ENCODE measurements around the gene KLHDC4.
"Not testable (repeated sequence)": the region's sequence is repeated elsewhere in the genome, so short reads cannot be mapped to it uniquely, and the experiment has no call there.

Gene KLHDC4

DNA sequence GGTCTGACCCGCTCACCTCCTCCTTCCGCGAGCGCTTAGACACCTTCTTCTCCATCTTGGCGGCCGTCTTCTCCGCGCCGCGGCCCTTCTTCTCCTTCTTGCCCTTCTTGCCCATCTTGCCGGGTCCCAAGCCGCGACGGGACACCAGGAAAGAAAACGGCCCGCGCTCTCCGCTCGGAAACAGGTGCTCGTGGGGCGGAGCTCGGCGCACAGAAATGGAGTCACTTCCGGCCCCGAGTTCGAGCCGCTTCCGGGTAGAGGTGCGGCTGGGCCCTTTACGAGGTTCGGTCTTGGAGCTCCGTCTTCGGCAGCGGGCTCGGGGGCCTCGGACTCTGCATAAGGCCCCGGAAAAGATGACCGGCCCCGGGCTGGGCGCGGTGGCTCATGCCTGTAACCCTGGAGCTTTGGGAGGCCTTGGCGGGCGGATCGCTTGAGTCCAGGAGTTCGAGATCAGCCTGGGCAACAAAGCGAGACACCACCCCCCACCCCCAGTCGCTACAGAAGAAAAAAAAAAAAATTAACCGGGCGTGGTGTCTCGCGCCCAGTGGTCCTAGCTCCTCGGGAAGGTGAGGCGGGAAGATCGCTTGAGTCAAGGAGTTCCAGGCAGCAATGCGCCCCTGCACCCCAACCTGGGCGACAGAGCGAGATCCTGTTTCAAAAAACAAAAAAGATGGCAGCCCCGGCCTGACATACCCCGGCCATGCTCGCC lies at the start of gene KLHDC4:
TSS of gene KLHDC4 (minus strand) at position 211 of the 709 bp plus-strand sequence. CDS start at position 115, 96 bp downstream.
- peak; percentile 81 for DNase-seq (ENCODE audit: low read depth)

DNA sequence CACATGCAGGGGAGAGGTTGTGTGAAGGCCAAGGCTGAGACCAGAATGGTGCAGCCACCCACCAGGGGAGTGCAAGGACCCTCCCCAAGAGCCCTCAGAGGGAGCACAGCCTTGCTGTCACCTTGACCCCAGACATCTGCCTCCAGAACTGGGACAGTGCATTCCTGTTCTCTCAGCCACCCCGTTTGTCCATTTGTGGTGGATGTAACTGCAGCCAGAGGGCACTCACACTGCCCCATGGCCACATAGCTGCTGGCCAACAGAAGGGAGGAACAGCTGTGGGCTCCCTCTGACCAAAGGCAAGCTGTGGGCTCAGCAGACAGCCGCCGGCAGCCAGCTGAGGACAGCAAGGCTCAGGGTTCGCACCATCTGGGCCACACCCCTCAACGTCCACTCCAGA lies 49.8 kb upstream of the KLHDC4 start:
- no peak for DNase-seq (ENCODE audit: low read depth)

DNA sequence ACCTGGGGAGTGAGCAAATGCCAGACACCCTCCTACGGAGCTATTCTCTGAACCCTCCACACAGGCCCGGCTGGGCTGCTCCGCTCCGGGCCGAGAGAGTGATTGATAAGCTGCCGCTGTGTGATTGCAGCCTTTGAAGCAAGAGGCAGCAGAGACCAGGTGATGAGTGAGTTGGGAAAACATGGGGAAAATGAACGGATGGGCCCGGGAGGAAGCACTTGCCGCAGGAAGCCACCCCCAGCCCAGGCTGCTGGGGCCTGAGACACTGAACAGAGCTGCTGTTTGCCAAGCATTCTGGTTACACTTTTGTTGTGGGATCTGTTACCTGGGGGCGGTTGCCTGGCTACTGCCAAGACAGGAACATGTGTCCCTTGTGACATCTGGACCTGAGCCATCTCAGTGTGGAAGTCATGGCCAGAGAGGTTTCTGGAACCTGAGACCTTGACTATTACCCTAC lies 46.4 kb upstream of the KLHDC4 start:
- no peak for DNase-seq (ENCODE audit: low read depth)

DNA sequence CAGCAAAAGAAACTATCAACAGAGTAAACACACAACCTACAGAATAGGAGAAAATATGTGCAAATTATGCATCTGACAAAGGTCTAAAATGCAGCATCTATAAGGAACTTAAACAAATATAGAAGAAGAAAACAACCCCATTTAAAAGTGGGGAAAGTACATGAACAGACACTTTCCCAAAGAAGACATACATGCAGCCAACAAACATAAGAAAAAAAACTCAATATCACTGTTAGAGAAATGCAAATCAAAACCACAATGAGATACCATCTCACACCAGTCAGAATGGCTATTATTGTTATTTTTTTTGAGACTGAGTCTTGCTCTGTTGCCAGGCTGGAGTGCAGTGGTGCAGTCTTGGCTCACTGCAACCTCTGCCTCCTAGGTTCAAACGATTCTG lies 45.7 kb upstream of the KLHDC4 start:
- DNase-seq (ENCODE audit: low read depth), result not testable (repeated sequence)

DNA sequence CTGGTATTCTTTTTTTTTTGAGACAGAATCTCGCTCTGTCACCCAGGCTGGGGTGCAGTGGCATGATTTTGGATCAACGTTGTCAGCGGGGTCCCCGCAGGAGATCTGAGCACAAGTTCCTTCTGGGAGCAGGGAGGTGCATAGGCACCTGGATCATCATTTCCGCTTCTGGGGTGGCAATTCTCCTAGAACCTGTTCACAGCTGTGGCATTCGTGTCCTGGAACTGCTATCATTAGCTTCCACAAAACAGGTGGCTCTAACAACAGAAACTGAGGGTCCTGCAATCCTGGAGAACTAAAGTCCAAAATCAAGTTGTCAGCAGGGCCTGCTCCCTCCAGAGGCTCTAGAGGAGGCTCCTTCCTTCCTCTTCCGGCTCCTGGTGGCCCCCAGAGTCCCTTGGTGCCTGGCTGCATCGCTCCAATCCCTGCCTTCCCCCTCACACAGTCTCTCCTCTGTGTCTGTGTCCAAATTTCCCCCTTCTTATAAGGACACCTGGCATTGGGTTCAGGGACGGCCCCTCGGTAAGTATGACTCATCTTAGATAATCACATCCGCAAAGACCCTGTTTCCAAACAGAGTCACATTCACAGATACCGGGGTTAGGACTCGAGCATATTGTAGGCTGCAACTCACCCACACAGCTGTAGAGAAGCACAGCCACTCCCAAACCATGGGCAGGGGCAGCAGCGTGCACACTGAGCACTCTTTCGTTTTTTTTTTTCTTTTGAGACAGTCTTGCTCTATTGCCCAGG lies 43.5 kb upstream of the KLHDC4 start:
- DNase-seq (ENCODE audit: low read depth), result no peak

DNA sequence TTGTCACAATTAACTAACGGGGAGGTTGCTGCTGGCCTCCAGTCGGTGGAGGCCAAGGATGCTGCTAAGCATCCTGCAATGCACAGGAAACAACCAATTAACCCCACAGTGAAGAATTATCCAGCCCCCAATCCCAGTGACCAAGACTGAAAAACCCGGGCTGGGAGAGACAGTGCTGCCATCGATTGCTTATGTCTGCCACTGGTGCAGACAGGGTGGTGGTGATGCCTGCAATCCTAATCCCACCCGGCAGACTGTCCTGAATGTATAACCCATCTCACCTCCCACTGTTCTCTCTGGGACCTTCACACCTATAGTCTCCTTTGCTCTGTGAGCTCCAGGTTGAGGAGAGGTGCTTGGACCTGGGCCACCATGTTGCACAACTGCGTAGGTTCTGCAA lies 42.3 kb upstream of the KLHDC4 start:
- no peak for DNase-seq (ENCODE audit: low read depth)

DNA sequence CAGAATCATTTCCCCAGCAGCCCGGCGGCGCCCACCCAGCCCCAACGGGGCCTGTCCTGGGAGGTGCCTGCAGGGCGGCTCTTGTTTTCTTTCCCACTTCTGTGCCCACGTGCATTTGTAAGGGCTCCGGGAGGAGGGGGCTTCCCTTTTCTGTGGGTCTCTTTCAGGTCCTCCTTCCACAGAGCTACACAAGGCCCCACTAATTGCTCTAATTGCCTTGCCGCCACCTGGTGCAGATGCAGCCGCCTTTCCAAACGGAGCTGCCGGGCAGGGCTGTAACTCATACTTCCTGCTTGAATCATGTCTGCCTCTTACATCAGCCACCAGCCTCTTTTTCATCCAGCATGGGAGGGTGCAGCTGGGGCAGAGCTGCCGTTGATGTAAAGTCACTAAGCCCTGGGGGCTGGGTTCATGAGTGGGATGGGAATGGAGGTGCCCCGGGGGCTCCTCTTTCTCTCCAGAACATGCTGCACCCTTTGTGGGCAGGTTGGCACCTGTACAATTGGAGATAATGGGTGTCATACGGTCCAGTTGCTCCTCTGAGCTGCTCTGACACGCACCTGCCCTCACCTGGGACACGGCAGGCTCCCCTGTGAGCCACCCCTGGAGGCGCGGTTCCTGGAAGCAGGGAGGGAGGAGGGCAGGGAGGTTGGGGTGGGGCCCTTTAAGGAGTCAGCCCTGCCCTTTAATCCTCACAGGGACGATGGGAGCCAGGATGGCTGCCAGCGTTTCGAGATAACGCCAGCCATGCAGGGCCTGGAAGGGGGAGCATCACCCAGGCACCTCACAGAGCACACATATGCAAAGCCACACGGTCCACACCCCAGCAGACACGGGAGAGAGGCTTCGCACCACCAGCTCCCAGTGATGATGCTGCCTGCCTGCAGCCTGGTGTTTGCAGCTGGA lies 41.1 kb upstream of the KLHDC4 start:
- no peak for DNase-seq (ENCODE audit: low read depth)

DNA sequence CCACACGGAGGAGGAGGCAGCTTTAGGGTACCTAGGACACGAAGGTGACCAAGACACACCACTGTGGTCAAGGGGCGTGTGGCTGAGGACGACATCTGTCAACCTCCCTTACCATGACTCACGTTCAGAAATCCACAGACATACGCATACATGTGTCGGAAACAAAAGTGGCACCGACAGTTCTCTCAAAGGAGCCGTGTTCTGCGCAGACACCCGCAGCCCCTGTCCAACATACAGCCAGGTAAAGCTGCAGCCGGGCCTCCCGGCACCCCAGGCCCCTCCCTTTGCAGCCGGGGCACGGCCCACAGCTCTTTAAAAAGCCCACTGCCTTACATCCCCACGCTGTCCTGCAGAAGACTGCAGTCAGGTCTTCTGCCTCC lies 40.5 kb upstream of the KLHDC4 start:
- no peak for DNase-seq (ENCODE audit: low read depth)

DNA sequence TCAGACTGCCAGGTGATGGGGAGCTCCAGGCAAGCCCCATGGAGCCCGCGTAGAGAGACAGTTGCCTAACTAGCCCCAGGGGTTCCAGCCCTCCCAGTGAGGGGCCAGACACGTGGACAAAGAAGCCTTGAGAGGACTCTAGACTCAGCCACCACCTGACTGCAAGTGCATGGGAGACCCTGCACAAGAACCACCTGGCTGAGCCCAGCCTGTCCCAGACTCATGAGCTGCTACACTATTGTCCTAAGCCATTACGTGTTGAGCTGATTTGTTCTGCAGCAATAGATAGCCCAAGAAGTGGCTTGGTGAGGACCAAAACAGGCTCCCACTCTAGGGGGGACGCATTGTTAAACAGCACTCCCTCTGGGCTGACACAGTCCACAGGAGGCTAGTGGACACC lies 37.6 kb upstream of the KLHDC4 start:
- no peak for DNase-seq (ENCODE audit: low read depth)

DNA sequence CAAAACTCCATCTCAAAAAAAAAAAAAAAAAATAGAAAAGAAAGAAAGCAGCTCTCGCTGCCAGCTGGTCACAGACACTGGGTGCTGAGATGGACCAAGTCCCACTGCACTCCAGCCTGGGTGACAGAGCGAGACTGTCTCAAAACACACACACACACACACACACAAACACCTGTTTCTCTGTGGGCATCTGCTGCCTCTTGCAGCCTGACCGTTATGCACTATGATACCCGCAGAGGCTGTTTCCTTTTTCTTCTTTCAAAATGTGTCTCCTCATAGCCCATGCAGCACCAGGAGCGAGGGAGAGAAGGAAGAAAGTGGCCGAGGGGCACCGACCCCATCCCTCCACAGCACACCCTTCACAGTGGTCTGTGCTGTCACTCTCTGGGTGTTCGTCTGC lies 36.9 kb upstream of the KLHDC4 start:
- no peak for DNase-seq (ENCODE audit: low read depth)

DNA sequence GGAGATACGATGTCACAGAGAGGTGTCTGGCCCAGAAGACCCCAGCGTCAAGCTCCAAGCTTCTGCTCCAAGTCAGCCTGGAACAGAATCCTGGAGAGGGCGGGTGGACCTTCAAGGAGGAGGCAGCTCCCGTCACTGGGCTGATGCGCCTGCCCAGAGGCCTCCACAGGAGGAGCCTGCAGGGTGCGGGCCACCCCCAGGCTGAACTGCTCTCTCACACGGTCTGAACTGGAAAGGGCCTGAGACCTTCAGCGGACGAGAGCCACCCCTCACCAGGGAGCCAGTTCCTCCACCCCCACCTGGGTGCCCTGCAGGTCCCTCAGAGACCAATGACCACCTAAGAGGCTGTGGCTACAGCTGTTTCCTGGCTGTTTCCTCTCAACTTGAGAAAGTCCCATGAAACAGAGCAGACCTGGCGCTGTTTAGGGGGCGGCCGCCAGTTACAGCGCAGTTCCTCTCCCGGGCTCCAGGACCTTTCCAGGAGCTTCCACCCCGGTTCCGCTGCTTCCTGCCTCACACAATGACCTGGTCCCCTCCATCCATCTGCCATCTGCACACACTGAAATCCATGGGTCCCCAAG lies 36.0 kb upstream of the KLHDC4 start:
- DNase-seq (ENCODE audit: low read depth), result no peak

DNA sequence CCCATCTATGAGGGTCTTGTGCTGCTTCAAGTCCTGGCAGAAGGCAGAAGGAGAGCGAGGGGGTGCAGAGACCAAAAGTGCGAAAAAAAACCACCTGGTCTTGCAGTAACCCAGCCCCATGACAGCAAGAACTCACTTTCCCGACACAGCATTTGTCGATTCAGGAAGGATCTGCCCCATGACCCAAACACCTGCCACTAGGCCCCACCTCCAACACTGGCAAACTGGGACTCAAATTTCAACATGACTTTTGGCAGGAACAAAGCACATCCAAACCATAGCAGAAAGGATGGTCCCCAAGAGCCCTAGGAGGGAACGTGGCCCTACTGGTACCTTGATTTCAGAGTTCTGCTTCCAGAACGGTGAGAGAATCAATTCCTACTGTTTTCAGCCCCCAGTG lies 34.7 kb upstream of the KLHDC4 start:
- DNase-seq (ENCODE audit: low read depth), result no peak

DNA sequence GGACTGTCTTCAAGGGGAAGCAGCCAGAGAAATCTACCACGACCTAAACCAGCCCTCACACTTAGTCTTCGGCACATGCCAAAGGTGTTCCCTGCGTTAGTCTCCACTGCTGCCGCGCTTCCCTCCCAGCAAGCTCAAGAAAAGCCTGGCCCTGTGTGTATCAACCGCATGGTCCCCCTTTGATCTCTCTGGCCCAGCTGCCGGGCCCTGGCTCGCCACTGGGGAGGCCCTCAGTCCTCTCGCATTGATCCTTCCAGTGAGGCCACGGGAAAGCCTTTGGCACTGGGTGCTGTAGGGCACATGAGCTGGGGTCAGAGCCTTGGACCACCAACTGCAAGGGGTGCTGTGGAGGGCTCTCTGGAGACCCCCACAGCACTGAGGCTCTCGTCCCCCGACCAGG lies 29.6 kb upstream of the KLHDC4 start:
- DNase-seq (ENCODE audit: low read depth), result no peak

DNA sequence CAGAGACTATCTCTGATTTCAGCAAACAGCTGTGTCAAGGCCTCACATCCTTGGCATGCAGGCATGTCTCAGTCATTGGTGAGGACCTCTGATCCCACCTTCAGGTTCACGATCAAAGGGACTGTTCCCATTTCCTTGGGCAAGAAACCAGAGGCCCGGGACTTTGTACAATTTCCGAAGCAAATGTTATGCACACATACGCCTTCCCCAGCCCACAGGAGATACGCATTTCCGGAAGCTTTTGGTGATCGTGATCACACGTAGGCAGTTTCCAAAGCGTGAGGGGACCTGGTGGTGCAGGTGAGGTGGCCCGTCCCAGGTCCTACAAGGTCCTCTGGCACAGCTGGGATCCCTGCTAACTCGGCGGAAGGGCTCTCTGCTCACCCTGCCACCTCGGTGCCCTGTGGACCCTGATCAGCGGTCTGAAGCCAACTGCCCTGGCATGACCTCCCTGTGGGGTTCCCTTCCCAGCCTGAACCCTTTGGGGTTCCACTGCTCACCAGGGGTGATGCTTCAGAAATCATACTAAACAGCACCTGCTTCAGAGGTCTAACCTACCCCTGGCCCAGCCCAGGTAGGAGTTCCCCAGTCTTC lies 28.8 kb upstream of the KLHDC4 start:
- DNase-seq (ENCODE audit: low read depth), result no peak

DNA sequence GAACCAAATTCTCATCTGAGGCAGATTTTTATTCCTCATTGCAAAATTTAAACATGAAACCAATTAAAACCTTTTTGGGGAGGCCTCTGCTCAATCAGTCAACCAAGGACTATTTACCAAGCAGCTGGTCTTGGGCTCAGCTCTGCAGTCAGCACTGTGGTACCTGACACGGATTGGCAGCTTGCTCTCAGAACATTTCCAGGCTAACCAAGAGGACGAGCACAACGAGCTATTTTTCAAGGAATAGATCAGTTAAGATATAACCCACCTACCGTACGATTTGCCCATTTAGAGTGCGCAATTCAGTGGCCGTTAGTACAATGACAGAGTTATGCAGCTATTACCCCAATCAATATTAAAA lies 26.4 kb upstream of the KLHDC4 start:
- DNase-seq (ENCODE audit: low read depth), result no peak

DNA sequence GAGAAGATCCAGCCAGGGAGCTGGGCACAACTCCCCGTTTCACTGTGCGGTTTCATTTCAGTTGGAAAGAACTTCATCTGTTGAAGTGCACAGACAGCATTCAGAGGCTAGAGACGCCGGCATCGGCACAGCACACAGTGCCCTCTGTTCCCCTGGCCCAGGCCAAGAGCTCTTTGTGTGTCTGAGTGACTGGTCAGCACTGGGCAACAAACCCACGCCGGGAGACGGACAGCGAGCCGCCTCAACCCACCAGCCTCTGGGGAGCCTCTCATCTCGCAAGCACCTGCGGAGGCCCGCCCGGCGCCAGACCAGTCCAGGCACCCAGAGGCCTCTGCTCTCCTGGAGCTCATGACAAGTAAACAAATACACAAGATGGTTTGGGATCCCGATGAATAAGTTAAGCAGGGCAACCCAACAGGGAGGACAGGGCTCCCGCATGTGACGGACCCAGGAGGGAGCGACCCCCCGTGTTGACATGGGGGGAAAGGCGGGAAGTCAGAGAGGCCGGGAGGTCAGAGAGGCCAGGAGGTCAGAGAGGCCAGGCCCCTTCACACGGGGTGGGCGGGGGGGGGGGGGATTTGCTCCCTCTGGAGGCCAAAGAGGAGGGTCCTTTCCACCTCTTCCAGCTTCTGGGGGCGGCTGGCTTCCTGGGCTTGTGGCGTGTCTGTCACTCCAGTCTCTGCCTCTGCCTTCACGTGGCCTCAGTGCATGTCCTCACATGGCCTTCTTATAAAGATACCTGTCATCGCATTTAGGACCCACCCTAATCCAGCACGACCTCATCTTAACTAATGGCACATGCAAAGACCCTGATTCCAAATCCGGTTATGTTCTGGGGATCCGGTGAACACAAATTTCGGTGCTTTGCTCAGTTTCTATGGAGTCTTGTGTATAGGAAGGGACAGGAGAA lies 25.8 kb upstream of the KLHDC4 start:
- DNase-seq (ENCODE audit: low read depth), result no peak

DNA sequence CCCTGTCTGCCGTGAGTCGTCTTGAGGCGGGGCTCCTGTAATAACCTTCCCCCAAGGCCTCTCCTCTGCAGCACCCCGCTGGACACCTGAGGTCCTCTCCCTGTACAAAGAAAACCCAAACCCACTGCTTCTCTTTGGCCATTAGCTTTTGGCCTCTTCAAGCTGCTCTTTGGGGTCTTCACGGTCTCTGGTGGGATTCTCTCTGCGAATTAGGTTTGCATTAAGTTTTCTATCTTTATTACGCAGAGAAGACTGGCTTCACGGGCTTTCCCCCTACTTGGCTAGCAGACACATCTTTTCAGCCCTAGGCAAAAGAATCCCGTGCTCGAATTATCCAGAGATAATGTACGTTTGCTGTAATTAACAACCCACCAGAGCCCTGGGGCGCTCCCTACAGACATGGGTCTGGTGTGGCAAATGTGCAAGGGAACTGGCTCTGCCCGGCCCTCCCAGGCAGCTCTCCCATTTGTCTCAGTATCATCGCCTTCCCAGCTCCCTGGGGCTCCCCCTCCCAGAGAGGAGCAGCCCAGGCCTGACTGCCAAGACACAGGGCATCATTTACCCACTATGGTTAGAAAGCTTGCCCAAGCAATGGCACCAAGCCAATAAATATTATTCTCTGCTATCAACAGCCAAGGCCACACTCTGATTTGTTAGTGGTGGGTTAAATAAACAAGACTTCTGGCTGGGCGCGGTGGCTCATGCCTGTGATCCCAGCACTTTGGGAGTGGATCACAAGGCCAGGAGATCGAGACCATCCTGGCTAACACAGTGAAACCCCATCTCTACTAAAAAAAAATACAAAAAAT lies 24.7 kb upstream of the KLHDC4 start:
- DNase-seq (ENCODE audit: low read depth), result no peak

DNA sequence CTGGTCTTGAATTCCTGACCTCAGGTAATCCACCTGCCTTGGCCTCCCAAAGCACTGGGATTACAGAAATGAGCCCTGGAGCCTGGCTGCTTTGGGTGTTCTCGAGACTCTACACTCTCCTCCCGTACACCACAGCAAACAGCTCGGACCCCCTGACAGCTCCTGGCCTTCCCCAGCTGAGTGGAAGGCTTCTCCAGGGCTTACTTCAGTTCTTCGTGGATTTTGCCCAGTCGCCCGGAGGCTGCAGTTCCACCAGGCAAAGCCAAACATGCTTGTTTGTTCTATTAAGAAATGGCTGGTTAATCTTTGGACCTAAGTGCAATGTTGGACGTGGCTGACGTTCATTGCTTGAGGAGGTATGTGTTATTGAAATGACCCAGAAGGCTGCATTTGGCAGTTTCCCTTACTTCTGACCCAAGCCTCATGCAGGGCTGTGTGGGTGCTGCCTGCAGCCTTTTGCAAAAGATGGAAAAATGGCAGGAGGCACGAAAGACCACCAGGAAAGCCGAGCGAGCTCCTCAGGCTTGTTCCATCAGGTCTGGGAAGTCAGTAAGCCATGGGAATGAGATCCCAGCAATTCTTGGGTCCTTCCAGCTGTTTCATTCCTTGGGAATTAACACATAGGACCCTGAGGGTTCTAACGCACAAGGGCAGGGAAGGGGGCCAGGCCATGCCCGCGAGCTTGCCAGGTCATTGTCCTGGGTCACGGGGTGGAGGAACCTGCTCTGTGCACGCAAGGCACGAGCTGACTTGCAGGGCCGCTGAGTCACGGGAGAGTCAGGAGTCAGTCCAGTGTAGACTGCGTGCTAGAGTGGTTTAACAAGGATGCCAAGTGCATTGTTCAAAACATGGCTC lies 23.9 kb upstream of the KLHDC4 start:
- no peak for DNase-seq (ENCODE audit: low read depth)

Measured in stimulated activated CD8-positive, alpha-beta memory T cell treated with anti-CD3 and anti-CD28 coated beads, Interleukin-15, amount 100 ng/mL, for 24 hours (primary cell).